UCSD-AML1 (cell line): ENCODE measurements around the gene NID2.

Source experiments
- DNase-seq: peaks from one replicate; lab custom pipeline; 2025; ENCODE audit not compliant: unreplicated experiment; lab: John Stamatoyannopoulos, UW

The NID2 gene

GRCh38 chr14:52005625-52006024 is 63.2 kb downstream of the NID2 start:
- no peak for DNase-seq

- no peak for DNase-seq
Observed at GRCh38 chr14:52003324-52003723, 65.5 kb downstream of the NID2 start.

DNA sequence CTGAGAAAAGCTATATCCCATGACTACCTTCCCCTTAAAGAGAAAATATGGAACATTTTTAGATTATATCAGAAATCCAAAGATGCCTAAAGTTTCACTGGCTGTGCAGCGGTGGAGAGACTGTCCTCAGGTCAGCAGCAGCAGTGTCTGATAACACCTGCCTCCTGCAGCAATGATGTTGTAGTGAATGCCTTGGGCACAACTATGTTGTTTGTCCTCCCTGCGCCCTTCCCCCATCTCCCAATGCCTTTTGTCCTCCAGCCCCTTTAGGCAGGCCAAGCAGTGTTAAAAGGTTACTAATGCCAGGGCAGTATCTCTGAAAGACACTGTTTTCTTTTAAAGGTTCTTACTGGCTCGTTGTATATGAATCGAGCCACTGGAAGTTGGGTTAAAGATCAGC is 66.3 kb downstream of the NID2 start:
- DNase-seq = no peak

GRCh38 chr14:52000696-52001095 is 68.2 kb downstream of the NID2 start:
- DNase-seq = no peak

DNA sequence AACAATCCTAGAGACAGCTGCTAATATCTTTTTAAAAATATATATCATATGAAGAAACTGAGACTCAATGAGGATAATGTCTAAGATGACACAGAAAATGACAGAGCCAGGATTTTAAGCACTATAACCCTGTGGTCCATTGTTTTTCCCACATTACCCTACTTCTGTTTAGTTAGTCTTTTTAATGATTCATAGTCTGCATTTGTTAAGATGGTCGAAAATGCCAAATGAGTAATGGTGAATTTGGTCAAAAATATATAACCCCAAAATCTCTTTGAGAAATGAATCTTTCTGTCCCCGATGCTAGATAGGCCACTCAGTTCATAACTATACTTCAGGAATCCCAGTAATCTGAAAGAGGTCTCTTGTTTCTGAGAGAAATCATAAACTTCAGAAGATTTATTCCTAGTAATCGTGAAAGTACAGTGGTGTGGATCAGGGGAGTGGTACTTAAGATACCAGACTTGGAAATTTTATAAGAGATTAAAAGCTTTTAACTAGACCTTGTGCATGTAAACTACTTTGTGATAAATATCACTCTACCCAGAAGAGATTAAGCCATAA is 68.8 kb downstream of the NID2 start:
- DNase-seq = no peak

DNA sequence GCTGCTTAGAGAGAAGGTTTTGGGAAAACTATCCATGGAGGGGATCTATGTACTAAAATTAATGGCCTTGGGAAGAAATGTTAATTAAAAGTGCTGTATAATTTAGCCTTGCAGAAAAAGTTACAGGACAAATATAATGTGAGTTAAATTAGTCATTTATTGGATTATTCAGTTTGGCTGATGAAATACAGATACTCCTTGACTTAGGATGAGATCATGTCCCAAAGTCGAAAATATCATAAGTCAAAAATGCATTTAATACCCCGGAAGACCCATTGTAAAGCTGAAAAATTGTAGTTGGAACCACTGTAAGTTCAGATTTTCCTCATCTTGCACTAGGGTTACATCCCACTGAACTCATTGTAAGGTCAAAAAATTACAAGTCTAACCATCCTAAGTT is 69.8 kb downstream of the NID2 start:
- no peak for DNase-seq

DNA sequence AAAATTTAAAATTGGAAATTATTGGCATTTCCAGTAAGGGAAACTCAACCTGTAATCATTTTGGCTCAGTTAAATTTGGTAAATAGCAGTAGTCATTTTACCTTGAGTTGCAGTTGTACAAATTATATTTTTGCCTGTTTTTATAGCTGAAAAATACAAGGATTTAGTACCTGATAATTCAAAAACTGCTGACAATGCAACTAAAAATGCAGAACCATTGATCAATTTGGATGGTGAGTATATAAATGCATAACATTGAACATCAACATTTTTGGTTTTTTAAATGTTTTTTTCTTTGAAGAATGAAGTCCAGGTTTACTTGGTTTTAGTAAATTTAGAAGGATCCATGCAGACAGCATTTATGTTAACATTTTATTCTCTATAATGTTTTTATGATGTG is 70.5 kb downstream of the NID2 start:
- no peak for DNase-seq

GRCh38 chr14:51996148-51996746 is 72.6 kb downstream of the NID2 start:
- DNase-seq = no peak

- DNase-seq = no peak
Observed at GRCh38 chr14:51993285-51993920, 75.5 kb downstream of the NID2 start.

- DNase-seq = no peak
Observed at GRCh38 chr14:51990488-51990887, 78.4 kb downstream of the NID2 start.

- DNase-seq = peak; percentile 91
Observed at GRCh38 chr14:51989293-51990234, 79.3 kb downstream of the NID2 start, which contains the start of gene RTRAF. RTRAF (plus strand) TSS chr14:51989546; CDS start chr14:51989640, 94 bp downstream.

- DNase-seq = no peak
Observed at GRCh38 chr14:51988221-51988620, 80.6 kb downstream of the NID2 start.

GRCh38 chr14:51981218-51981854 is 87.5 kb downstream of the NID2 start:
- no peak for DNase-seq

DNA sequence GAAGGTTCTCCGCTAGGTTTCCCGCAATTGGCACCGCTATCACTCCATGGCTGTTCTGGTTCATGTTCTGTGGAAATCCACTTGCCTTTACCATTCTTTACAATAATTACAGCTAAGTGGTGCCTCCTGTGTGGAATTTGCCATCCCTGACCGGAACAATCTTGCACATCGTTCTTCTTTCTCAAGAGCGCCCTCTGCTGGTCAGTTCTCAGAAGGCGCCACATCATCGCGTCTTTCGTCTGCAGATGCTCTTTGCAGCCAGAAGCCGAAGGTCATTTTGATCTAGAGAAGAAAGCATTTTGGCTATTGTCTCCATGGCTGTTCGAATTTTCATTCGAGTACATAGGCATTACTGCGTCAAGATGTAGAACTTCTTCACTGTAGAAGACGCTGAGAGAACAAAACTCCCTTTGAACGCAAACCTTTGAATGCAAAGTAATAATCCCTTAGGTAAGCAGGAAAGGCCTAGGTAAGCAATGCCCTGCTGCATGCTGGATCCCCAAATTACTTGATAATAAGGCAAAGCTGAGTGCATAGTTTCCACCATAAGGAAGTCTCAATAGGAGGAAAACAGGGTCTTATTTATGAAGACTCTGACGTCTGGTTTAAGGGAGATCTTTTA is 89.7 kb downstream of the NID2 start:
- peak; percentile 72 for DNase-seq

- DNase-seq = no peak
Observed at GRCh38 chr14:51978681-51979085, 90.2 kb downstream of the NID2 start.

DNA sequence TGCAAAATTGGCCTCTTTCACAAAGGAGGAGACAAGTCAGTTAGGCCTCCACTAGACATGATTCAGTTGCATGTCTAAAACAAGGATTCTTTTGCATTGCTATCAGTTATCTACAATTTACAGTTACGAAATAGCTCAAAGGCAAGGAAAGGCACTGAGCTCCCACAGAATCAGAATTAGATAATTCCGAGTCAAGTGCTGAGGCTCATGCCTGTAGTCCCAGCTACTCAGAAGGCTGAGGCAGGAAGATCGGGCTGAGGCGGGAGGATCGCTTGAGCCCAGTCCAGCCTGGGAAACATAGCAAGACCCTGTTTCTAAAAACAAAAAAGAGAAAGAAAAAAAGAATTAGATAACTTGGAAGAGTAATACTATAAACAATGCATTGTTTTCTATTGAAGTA is 91.8 kb downstream of the NID2 start:
- DNase-seq = no peak

DNA sequence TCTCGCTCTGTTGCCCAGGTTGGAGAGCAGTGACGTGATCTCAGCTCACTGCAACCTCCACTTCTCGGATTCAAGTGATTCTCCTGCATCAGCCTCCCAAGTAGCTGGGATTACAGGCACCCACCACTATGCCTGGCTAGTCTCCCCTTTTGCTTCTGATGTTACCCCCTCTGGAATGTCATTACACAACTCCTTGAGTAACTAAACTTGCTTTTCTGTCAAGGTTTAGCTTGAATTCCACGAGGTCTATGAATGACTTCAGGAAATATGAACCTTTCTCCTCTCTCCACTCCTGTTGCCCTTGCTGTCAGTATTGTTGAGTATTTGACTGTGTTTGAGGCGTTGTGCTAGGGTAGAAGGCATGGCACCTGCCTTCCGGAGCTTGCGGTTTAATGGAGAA is 96.3 kb downstream of the NID2 start:
- no peak for DNase-seq

DNA sequence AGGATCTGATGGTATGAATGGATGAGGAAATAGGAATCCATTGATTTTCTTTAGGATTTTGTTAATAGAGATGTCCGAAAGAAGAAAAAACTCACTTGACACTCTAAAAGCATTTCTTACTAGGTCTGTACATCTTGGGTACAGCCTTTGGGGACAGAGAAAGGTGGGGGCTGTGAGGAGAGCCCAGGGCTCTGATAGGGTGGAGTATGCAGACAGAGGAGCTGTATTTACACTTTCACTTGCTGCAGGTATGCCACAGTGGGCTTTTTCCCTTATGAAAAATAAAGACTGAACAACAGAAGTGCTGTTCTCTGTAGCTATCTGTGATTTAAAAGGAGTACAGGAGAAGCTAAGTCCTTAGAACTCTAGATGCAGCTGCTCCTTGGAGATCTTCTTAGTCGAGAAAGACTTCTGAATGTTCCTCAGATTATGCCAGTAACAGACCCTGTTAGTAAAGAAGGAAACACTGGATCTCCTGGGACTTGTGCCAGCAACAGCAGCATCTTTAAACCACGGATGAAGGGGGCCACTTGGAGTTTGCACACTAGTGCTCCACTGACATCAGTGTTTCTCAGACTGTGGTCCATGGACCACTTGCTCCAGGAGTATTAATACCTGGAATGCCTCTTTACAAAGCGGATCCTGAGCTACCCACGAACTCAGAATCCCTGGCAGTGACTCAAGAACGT is 98.9 kb downstream of the NID2 start:
- no peak for DNase-seq

- DNase-seq = no peak
Observed at GRCh38 chr14:51967521-51967920, 101.3 kb downstream of the NID2 start.

DNA sequence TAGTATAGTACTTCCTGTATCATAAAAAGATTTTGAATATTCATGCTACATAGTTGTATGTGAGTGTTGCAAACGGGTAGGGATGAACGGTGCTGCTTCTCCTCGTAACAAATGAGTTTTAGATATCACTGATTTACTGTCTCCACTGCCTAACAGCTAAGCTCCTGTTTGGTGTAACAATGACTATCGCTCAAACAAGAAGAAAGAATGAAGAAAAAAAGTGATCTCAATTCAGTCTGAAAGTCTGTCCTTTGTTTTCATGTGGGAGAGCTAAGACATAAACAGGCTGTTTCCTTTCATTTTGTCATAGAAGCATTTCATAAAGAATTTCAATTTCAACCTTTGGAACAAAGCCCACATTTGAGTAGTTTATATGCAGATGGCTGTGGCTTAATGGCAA is 105.6 kb downstream of the NID2 start:
- no peak for DNase-seq
